Spleen (tissue), 11 donors: ENCODE results near the gene PTP4A1. TPM values are rescaled to one million over a fixed set of nuclear protein-coding genes. Genes with fewer than 3 reads are reported as not detected.

ENCODE experiments used
- DNase-seq: peaks from one replicate; pipeline ENCODE4 v3.0.0-alpha.2; 2020
- H3K27ac ChIP-seq, 8 donors: fragments of 200-600 bp; sonication (generic) in 7 of 8; 1 replicate in 4 of 8; 2 replicates in 4 of 8; pipeline versions ENCODE4 v1.5.0 to v1.8.0; 2016 to 2021; ENCODE audit warnings: inconsistent platforms in 4 of 8, mild to moderate bottlenecking in 4 of 8, moderate library complexity in 1 of 8
- H3K27me3 ChIP-seq, 7 donors: fragments of 200-600 bp; sonication (generic) in 6 of 7; replicated peaks in 1 of 7; 1 replicate in 4 of 7; 2 replicates in 3 of 7; pipeline versions ENCODE4 v1.5.0 to v1.8.0; 2016 to 2021; ENCODE audit warnings: inconsistent platforms in 3 of 7, mild to moderate bottlenecking in 1 of 7
- H3K36me3 ChIP-seq, 6 donors: fragments of 200-600 bp; sonication (generic) in 5 of 6; 1 replicate in 4 of 6; 2 replicates in 2 of 6; pipeline versions ENCODE4 v1.5.0 to v1.8.0; 2016 to 2021; ENCODE audit warnings: inconsistent platforms in 2 of 6
- H3K4me1 ChIP-seq, 6 donors: fragments of 200-600 bp; sonication (generic) in 5 of 6; 1 replicate in 3 of 6; 2 replicates in 3 of 6; pipeline versions ENCODE4 v1.5.0 to v1.8.0; 2016 to 2021; ENCODE audit warnings: inconsistent platforms in 3 of 6
- H3K4me3 ChIP-seq, 8 donors: fragments of 200-600 bp; sonication (generic) in 7 of 8; 1 replicate in 4 of 8; 2 replicates in 4 of 8; pipeline versions ENCODE4 v1.5.0 to v1.8.0; 2016 to 2021; ENCODE audit warnings: inconsistent platforms in 4 of 8, mild to moderate bottlenecking in 4 of 8, moderate library complexity in 2 of 8
- H3K9me3 ChIP-seq, 8 donors: fragments of 200-600 bp; sonication (generic) in 7 of 8; 1 replicate in 4 of 8; 2 replicates in 4 of 8; pipeline versions ENCODE4 v1.5.0 to v1.8.0; 2016 to 2021; ENCODE audit warnings: inconsistent platforms in 4 of 8
- CTCF ChIP-seq, 11 experiments: fragments of 200-600 bp in 7 of 11; fragments of 450-650 bp in 4 of 11; sonication (generic) in 4 of 11; IDR thresholded peaks in 8 of 11; conservative IDR thresholded peaks in 3 of 11; 1 replicate in 7 of 11; 2 replicates in 4 of 11; pipeline versions ENCODE4 v1.4.0 to v1.8.0; 2016 to 2021; ENCODE audit warnings: antibody characterized with exemption in 11 of 11, inconsistent platforms in 4 of 11, mild to moderate bottlenecking in 1 of 11
- POLR2A ChIP-seq, 3 donors: fragments of 450-650 bp; IDR thresholded peaks; one replicate each; pipeline ENCODE4 v1.5.1; 2017; ENCODE audit warnings: antibody characterized with exemption in 3 of 3, mild to moderate bottlenecking in 1 of 3
- POLR2AphosphoS5 ChIP-seq, 3 donors: sonication (generic); formaldehyde crosslinking; IDR thresholded peaks; one replicate each; pipeline ENCODE4 v1.5.1; 2017; ENCODE audit warnings: antibody characterized with exemption in 3 of 3
- WGBS, 5 donors: extraction: QIAGEN DNeasy Blood & Tissue Kit in 3 of 5; methylation state at CpG; one replicate each; pipeline versions ENCODE4 v1.1.5 to v1.1.7; 2013 to 2018; 5-methylcytosine and 5-hydroxymethylcytosine counted together
- intact Hi-C: fragments of 100-400 bp; cut with DNase I; formaldehyde crosslinking; loops from one replicate; pipeline ENCODE4 v1.15.0; 2023; ENCODE audit warnings: low total_unique reads
- polyA plus RNA-seq, 3 donors: library from polyadenylated mRNA; stranded (reverse); fragments of 200-250 nt; gene quantifications; one replicate each; pipeline ENCODE4 v1.2.1, GENCODE V29; 2013
- total RNA-seq, 7 donors: library from RNA; depleted of rRNA in 3 of 7; stranded (reverse); fragments of >200 nt in 3 of 7; fragmentation: NEBNext Ultra II Directional in 4 of 7; extraction: Animal tissue kit (Norgen Biotek cat#: 25700) in 4 of 7; gene quantifications; one replicate each; pipeline versions ENCODE4 v1.1.0 to v1.2.1, GENCODE V29; 2016 to 2021
- donor health status: healthy with polysubstance abuse.
- donor health status: DM: no; HTN: no; CAD: no; lungs with moderate emphysema.
- donor health status: DM: no; HTN: no; CAD: no.
- donor health status: Bipolar disorder and iron deficiency.
- donor health status: healthy.
- donor health status: DM: no; HTN: no; CAD: no.
- donor health status: DM: yes; HTN: yes; CAD: no.

Gene PTP4A1
- total and polyA plus RNA-seq, 10 donors: 6.8 to 46.1 (median 27.7) TPM

DNA sequence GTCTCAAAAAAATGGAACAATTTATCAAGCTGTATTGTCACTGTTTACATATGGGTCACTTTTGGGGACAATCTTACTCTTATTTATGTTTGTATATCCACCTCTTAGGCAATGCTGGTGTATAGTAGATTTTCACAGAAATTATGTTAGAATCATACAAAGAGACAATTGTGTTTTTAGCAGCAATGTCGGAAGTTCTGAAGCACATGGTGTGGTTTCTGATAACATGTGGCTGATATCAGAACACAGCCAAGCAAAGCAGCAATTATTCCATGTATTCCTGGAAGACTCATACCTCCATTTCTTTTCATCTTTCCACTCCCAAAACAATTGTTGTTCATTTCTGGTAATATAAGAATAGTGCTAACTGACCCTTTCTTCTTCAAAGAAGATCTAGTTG is 17.5 kb upstream of the PTP4A1 start:
- peaks cover 0 to 3% (median 0%) of the 10 kb centered on the region in 7 donors for H3K27me3 ChIP-seq
- H3K27ac ChIP-seq: no peak overlapping the region
- no peaks in the 10 kb centered on the region for H3K4me1 ChIP-seq
- no peaks in the 10 kb centered on the region for H3K36me3 ChIP-seq
- no peaks in the 10 kb centered on the region for H3K9me3 ChIP-seq
- intact Hi-C loops: no loop called here
- TF ChIP-seq POLR2AphosphoS5 (IDR thresholded peaks at IDR 0.05) (no peak), POLR2A (IDR thresholded peaks at IDR 0.05) (no peak), CTCF (IDR thresholded peaks at IDR 0.05 in 8 of 11, conservative IDR thresholded peaks at IDR 0.05 in 3 of 11) (no peak)
- H3K4me3 ChIP-seq: no peak overlapping the region
- WGBS, 5 donors: 90 to 100% (median 97%) methylated on average over 1 of the region's 1 CpG
- DNase-seq: no peak

- Histone ChIP-seq H3K4me1 (no peaks in the 10 kb centered on the region), H3K27me3 (peaks cover 0 to 3% (median 0%) of the 10 kb centered on the region in 7 donors), H3K36me3 (no peaks in the 10 kb centered on the region), H3K27ac (no peak overlapping the region), H3K4me3 (no peak overlapping the region), H3K9me3 (no peaks in the 10 kb centered on the region)
- no peak for TF ChIP-seq CTCF (IDR thresholded peaks at IDR 0.05 in 8 of 11, conservative IDR thresholded peaks at IDR 0.05 in 3 of 11)
- no peak for TF ChIP-seq POLR2A (IDR thresholded peaks at IDR 0.05)
- no peak for TF ChIP-seq POLR2AphosphoS5 (IDR thresholded peaks at IDR 0.05)
- WGBS, 5 donors: 81 to 92% (median 88%) methylated on average over 4 of the region's 4 CpGs
- intact Hi-C loops: no loop called here
- no peak for DNase-seq
These were observed 15.9 kb upstream of the PTP4A1 start for GRCh38 chr6:63556369-63556768.

DNA sequence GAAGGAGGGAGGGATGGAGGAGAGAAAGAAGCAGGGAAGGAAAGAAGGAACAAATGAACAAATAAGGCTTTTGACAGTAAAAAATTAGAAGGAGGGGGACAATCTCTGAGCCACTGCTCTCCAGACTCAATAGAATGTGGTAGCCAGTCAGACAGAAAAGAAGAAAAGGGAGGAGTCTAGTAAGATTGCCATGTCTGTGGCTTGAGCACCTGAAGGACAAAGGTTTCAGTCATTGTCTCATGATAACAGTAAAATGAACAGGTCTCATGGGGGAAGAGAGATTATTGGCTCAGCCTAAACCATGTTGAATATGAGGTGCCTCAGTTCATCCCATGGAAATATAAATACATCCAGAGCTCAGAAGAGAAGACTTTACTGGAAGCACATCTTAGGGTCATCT is 14.0 kb upstream of the PTP4A1 start:
- Histone ChIP-seq H3K36me3 (no peaks in the 10 kb centered on the region), H3K9me3 (no peaks in the 10 kb centered on the region), H3K27me3 (peaks cover 0 to 3% (median 0%) of the 10 kb centered on the region in 7 donors), H3K27ac (no peak overlapping the region), H3K4me3 (no peak overlapping the region), H3K4me1 (no peaks in the 10 kb centered on the region)
- TF ChIP-seq POLR2AphosphoS5 (IDR thresholded peaks at IDR 0.05) (no peak), CTCF (IDR thresholded peaks at IDR 0.05 in 8 of 11, conservative IDR thresholded peaks at IDR 0.05 in 3 of 11) (no peak), POLR2A (IDR thresholded peaks at IDR 0.05) (no peak)
- no peak for DNase-seq
- intact Hi-C loops: no loop called here

DNA sequence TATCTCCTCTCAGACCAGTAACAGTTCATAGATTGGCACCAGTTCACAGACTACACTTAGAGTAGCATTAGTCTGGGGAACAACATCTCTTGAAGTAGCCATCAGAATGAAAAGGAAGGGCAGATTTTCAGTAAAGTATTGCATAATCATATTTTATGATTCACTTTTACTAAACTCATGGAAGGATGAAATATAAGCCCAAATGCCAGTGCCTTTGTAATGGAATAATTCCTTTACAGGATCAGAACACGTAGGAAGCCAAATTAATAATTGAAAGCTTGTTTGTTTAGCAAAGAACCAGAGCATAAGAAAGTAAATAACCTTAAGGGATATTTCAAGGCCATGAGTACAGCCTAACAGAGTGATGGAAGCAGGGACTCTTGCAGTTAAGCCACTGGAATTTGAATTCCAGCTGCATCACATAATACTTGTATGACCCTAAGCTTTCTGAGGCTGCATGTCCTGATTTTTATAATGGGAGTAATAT is 11.4 kb upstream of the PTP4A1 start:
- 60 to 79% (median 71%) methylated on average over 1 of the region's 1 CpG for WGBS, 5 donors
- Histone ChIP-seq H3K4me1 (no peaks in the 10 kb centered on the region), H3K27ac (peak overlapping the region in 2 of 8 donors; percentile 4 to 10), H3K9me3 (no peaks in the 10 kb centered on the region), H3K27me3 (peaks cover 0 to 3% (median 0%) of the 10 kb centered on the region in 7 donors), H3K4me3 (no peak overlapping the region), H3K36me3 (no peaks in the 10 kb centered on the region)
- TF ChIP-seq CTCF (IDR thresholded peaks at IDR 0.05 in 8 of 11, conservative IDR thresholded peaks at IDR 0.05 in 3 of 11): no peak
- TF ChIP-seq POLR2AphosphoS5 (IDR thresholded peaks at IDR 0.05): no peak
- TF ChIP-seq POLR2A (IDR thresholded peaks at IDR 0.05): no peak
- intact Hi-C loops: no loop called here
- no peak for DNase-seq
